ENCODE measurements around the gene ITPRID2.

The ITPRID2 gene

DNA sequence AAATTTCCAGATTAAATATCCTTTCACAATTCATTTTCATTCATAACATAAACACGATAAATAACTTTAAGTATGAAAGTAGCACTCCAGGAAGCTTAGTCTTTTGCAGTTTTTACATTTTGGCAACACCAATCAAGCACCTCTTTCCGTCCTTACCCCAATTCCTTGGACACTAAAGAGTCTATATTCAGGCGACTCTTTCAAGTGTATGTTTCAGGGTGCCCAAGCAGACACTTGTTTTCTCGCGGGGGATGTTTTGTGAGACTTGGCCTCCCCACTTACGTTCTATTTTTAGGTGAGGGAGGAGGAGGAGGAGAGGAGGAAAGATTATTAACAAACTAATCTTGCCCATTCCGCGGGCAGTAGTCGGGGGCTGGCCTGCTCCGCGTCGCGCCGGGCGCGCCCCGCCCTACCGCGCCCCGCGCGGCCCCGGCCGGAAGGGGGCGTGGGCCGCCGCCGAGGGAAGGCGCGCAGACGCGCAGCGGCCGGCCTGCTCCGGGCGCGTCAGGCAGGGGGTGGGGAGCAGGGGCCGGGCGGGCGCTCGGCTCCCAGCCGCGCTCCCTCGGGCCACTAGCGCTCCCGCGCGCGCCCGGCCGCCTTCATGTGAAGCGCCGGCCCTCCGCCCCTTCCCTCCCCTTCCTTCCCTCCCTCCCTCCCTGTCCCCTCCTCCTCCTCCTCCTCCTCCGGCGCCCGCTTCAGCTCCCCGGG lies at the start of gene ITPRID2:
Gene ITPRID2, plus strand, starts transcription at position 473 of the 708 bp plus-strand sequence. CDS start 337 bp downstream, outside the sequence.
- peak; percentile 67 for DNase-seq

DNA sequence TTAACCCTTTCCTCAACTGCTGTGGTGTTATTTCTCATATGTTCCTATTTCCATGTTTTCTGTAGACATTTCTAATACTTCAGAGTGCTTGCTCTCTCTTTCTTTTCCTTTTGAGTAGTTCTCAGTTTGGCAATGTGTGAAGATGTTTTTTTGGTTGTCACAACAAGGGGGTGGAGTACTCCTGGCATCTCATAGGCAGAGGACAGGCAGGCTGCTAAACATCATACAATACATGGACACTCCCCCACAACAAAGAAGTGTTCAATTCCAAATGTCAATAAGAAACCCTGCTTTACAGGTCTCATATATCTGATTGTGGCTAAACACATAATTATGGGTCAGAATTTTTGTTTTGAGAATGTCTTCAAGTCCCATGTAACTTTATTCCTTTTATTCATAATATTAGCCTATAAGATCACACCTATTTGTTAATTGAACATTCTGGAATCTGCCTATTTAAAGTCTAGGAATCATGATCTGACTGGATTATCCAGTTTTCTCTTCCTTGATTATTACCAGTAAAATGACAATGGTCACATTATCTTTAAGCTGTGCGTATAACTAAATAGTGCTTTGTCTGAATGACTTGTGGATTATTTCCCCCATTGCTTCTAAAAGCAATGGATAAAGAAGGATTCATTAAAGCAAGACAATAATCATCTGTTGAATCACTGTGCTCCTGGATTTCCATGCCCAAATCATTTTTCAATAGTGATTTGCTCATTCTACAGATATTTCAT lies 46.8 kb upstream of the ITPRID2 start:
- DNase-seq = no peak

DNA sequence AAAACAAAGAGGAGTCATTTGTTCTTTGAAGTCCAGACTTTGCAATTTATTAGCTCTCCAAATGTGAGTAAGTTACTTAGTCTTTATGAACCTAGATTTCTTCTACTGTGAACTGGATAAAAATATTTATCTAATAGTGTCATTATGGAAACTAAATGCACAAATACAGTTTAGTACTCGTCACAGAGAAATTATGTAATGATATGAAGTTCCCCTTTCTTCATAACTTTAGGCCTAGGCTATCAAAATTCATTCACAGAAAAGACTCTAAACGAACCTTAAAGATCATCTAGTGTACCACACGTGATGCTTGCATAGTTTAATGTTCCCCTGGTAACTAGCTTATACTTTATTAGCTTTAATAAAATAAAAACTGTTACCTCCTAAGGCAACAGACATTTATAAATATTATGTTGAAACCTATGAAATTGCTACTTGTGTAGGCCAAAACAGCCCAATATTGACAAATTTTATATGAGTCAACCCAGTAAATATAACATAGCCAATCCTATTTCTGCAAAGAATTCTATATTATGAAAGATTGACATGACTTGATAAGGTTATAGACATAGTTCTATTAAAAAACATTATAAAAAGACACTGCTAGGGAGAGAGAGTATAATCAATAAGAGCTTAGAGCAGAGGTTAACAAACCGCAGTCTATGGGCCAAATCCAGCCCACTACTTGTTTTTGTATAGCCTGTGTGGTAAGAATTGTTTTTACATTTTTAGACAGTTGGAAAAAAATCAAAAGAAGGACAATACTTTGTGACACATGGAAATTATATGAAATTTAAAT lies 44.9 kb upstream of the ITPRID2 start:
- no peak for DNase-seq

DNA sequence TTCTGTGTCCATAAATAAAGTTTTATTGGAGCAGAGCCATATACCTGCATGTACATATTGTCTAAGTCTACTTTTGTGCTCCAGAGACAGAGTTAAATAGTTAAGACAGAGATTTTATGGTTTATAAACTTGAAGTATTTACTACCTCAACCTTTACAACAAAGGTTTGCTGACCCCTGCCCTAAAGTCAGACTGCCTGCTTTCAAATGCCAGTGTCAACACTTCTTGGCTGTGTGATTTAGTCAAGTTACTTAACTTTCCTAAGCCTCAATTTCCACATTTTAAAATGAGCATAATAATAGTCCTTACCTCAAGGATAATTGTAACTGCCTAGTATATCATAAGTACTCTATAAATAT lies 44.4 kb upstream of the ITPRID2 start:
- DNase-seq = no peak

DNA sequence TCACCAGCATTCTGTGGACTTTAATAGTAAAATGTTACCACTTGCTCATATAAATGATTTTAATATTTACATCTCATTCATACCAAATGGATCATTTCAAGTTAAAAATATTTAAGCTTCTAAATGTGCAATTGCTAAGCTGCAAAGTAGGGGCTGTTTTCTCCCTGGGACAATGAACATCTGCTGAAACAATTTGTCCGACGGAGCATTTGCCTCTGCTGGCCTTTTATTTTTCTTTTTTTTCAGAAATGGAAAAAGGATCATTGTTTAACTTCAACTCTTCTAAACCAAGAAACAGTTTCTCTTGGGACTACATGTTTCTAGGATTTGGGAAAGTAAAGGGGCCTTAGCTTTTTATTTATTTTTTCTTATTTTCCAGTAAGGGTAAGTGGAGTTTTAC lies 43.8 kb upstream of the ITPRID2 start:
- DNase-seq = no peak

DNA sequence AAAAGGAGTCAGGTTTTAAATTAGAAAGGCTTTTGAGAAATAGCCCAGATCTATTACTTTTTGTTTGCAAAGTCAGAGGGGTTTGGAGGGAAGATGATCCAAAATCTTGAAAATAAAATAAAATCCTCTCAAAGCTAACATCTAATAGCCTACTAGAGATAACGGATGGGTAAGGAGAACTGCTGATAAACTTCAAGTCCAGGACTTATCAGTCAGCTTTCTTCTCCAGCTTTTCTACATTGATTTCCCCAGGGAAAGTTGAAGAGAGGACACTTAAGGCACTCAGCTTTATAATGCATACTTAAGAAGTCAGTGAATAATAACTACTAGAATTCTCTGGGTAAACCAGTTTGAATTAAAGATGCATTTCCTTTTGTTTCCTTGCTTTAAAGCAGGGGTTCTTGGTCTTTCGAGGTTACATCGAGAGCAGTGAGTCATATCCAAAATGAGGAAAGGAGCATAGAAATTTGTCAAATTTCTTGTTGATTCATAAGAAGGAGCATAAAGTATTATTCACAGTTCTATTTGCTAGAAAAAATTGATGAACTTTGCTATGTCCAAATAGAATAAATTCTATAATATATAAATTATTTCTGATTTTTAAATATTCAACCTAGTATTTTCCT lies 43.2 kb upstream of the ITPRID2 start:
- no peak for DNase-seq

DNA sequence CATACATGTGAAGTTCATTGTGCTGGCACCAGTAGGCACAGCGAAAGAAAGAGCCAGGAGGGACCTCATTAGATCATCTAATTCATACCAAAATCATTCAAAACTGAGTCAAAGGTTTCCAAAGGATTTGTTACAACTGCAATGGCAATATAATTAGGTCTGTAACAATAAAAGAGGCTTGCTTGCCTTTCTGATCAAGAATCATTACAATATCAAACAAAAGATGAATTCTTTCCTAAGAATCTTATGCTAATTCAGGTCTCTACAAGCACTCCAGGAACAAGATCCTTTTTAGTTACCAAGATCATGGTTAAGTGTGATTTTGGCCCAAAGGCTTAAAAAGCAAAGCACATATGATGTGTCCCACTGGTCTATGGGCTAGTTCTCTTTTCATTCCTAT lies 41.9 kb upstream of the ITPRID2 start:
- DNase-seq = no peak

DNA sequence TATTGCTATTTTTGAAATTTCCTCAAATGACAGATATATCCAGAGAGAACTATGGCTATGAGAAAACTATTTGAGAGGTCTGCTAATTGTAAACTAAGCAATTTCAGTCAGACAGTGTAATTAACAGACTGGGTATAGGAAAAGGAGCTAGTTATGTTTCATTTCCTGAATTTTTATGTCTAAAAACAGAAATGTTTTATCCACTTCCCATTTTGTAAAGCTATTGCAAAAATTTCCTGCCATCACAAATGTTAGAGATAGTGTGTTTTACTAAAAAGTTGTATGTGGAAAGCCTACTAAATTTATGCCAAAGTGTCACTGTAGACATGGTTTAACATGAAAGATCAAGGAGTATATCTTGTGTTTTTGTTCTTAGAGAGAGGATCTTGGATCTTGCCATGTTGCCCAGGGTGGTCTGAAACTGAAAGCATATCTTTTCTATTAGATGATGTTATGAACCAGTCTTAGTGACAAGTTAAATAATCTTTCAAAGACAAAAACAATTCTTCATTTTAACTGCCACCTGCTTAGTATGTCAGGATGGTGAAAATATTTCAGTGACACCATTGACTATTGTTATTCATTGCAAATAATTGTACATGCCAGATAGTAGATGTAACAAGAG lies 40.5 kb upstream of the ITPRID2 start:
- DNase-seq = no peak

DNA sequence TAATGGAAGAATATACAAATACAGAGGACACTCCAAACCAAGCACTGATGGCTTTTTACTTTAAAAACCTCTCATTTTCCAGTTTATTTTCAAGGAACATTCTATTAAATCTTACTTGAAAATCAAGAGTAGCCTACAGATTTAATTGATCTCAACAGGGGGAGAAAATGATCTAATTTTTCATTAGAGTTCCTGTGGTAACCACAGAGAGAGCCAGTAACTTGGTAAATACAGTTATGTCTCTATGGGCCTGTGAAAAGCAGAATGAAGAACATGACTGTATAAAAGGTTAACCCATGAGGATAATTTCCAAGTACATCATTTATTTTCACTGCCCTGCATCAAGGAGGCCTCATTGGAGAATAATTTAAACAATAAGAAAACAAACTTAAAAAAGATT lies 39.8 kb upstream of the ITPRID2 start:
- DNase-seq = no peak

DNA sequence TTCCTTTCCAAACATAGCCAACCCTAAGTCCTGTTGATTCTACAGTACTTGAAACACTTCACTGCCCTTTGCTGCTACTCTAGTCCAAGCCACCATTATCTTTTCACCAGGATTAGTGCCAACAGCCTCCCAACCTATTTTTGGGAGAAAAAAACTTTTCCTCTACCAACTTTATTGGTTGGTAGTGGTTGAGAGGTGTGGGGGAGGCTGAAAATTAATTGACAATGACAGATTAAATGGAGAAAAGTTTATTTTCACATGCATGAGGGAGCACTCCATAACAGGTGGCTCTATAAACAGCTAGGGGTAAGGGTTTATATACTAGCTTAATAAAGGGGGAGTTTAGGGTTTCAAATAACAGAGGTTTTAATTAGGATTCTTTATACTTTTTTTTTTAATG lies 37.8 kb upstream of the ITPRID2 start:
- DNase-seq = no peak

DNA sequence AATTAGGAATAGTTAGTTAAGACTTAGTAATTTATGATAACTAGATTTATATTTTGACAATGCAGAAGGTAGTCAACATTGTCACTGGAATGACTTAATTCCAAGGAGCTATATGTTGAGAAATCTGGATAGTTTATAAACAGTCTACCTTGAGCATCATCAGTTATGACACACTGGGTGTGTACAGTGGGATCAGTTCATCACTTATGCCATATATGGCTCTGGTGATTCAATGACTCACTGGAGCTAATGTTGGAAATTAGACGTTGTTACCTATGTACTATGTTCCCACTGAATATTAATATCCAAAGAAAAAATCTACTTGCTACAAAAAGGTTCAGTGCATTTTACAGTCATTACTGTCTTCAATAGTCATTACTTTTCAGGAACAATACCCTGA lies 34.0 kb upstream of the ITPRID2 start:
- no peak for DNase-seq

DNA sequence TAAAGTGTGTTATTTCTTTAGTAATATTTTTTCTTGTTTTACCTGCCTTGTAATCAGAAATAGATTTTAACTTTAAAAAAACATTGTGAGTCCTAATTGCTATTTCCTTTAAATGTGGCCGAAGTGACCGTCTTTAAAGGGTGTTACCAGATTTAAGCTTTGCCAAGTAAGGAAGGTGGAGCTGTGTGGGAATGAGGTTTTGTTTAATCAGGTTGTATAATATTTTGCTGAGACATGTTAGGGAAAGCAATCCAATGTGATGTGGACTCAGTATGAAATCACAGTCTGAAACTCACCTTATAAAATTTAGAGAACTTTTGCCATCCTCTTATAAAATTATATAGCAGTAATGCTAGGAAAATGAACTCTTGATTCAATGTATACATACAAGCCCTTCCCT lies 32.9 kb upstream of the ITPRID2 start:
- DNase-seq = no peak

DNA sequence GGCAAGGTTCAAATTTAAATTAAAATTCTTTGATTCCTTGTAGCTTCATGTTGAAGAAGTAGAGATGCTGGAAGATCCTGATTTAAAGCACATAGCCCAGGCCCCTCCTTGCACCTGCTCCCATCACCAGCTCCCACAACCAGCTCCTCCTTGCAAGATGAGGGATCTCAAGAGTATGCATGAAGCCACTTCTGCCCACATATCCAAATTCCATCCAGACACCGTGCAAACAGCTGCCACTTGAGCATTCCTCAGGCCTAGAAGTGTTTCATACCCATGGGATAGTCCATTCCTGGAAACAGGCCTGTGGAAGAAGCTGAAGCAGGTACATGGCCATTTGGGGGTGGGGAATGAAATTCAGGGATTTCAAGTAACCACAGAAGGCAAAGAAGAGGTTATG lies 32.4 kb upstream of the ITPRID2 start:
- DNase-seq = no peak

DNA sequence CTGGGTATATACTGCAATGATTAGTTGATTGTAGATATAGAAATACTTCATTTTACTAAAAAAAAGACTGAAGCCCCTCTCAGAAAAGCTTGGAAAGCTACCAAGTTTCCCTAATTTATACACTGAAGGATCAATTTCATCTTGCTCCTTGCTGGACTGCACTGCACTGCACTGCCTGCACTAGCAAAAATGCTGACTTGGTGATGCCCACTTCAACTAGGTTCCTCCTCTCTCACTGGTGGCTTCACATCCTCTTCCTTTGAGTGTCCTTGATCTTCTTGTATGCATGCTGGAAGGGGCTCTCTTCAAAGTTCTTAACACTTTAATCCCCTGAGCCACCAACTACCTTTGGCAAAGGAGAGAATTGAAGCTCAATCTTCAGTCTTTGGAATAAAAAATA lies 31.7 kb upstream of the ITPRID2 start:
- DNase-seq = no peak

DNA sequence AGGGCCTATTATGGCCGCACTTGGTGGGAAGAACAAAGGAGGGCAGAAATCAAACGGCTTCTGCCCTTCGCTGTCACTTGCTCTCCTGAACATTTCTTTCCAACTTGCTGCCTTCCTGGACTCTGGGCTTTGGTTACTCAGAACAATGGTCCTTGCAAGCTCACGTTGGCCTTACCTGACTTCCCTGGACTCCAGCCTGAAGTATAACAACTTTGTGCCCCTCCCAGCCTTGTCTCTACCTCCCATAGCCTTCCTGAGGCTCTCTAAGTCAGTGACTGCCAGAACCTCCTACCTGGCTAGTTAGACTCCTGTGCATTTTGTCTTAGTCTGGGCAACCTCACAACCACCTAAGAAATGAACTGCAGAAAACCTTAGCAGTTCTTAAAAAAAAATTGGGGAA lies 30.2 kb upstream of the ITPRID2 start:
- no peak for DNase-seq

DNA sequence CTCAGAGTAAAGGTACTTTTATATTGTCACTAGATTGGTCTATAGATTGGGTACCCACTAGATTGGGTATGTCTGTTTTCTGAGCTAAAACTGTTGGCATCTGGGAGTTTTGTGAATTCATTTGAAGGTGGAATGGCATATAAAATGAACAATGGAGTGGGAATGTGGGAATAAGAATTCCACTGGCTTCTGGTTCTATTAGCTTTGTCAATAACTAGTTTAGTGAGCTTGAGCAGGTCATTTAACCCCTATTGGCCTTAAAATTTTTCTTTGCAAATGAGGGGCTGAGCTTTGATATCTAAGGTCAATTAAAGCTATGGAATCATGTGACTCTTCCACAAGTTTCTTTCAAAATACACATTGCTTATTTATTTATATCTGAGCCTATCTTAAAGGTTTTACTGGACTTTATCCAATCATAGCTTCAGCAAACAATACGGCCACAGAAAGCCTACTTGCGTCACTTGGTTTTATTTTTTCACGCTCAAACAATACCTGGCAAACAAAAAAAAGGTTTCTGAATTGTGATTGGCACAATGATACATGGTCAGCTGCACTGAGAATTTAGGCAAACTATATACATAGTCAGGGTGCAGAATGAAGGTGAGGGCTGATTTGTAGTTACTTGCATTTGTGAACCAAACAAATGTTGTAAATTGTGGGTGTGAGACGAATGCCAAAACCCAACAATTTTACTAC lies 28.8 kb upstream of the ITPRID2 start:
- no peak for DNase-seq

DNA sequence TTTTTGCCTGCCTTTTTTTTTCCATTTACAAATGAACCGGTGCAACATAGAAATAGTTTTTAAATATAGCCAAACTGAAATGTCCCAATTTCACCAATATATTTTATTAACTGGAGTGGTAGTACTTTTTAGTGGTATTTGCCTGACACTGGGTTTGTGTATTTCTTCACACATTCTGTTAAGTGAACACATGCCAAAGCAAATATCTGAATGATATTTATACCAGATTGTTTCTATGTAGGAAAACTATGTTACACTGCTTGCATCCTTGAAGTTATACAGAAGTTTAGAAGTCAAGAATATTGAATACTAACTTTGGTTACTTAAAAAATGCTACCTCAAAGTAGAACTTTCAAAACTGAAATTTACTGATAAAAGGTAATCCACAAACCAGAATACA lies 19.4 kb upstream of the ITPRID2 start:
- DNase-seq = no peak

DNA sequence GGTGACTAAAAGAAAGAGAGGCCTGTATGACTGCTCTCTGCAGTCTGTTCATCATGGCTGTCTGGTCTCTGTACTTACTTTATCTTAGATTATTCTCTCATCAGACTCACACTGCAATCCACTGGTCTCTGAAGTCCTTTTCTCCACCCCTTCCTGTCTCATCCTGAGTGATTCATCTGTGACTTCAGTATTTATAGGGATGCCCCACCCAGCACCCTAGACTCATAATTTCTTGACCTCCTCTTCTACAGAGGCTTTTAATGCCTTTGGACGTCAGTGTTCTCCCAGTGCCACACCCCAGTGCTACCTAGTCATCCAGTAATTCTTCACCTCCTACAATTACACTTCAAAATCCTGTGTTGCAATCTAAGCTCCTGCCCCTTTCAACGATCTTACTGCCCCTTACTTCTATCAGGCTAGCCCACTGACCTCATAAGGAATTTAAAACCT lies 14.9 kb upstream of the ITPRID2 start:
- peak; percentile 68 for DNase-seq

DNA sequence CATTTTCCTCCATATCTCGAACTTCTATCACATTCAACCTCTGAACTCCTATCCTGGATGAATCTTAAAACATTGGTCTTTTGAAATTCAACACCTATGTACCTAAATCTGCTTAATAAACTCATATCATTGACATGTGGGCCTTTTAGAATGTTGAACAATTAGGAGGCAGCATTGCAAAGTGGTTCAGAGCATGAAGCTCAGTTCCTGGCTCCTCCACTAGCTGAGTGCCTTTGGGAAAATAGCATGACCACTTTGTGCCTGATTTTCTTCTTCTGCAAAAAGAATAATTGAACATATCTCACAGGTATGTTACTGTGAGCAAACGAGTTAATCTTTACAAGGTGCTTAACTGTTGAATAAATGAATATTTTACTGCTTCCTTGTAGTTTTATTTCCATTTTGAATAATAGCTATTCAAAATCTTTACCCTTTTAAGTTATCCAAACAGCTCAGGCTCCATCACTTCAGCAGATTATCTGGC lies 14.3 kb upstream of the ITPRID2 start:
- DNase-seq = no peak

DNA sequence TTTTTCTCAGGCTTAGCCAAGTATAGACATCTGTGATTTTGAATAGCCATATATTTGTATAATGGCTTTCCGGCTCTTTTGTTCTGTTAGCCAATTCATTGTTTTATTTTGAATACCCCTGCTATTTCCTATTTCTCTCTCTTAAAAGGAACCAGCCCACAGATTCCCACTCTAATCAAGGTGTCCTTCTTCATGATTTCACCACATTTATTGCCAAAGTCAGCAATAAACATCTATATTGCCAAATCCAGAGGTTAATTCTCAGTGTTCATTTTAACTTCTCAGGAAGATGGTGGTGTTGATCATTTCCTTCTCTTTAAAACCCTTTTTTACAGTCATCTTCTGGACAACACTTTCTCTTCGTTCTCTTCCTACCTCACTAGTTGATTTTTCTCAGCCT lies 13.1 kb upstream of the ITPRID2 start:
- DNase-seq = no peak

DNA sequence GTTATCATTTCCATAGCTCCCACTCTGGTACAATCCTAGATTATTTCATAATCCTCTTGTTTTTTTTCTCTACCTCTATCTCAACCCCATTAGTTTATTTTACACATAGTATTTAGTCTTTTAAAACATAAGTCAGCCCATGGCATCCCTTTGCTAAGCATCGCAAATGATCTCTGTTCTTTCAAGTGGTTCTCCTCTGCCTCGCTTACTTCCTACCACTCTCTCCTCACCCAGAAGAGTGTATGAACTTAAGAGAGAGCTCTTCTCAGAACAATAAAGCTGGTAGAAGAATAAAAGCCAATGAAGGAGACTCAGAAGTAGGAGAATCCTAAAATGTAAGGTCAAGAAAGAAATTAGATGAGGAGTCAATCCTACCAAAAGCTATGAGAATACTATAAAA lies 12.2 kb upstream of the ITPRID2 start:
- DNase-seq = no peak
